T-cell (primary cell): Measurements from ENCODE around the gene CNOT4. TPM values are rescaled to one million over a fixed set of nuclear protein-coding genes. Genes with fewer than 3 reads are reported as not detected.
A peak's percentile ranks its signal among the peaks of the same experiment; 100 is the strongest.
"Not testable (repeated sequence)": the region's sequence is repeated elsewhere in the genome, so short reads cannot be mapped to it uniquely, and the experiment has no call there.

Source experiments
- ATAC-seq, 4 experiments: fragments of 200-7000 bp in 3 of 4; fragments of 150-1000 bp in 1 of 4; cut with Tn5 transposase; replicated peaks in 1 of 4; 1 replicate in 3 of 4; 2 replicates in 1 of 4; pipeline ENCODE4 v1.10.0; 2021; ENCODE audit warnings: moderate library complexity in 3 of 4, mild to moderate bottlenecking in 2 of 4, moderate number of reproducible peaks in 1 of 4
- CTCF ChIA-PET, 2 donors: fragments of 300-600 bp; sonication (Branson Sonifier 250); formaldehyde crosslinking; loops; one replicate each; lab custom pipeline; 2022; ENCODE audit warnings: antibody characterized with exemption in 2 of 2; lab: Charles Lee
- POLR2A ChIA-PET, 2 donors: fragments of 300-600 bp; sonication (Branson Sonifier 250); formaldehyde crosslinking; loops; one replicate each; lab custom pipeline; 2022; ENCODE audit warnings: antibody characterized with exemption in 2 of 2; lab: Charles Lee
- DNase-seq, 35 experiments: peaks; one replicate each; pipeline versions ENCODE4 v3.0.0 to v3.0.0-alpha.2; 2013 to 2023
- H3K27ac ChIP-seq: one replicate; pipeline ENCODE4 v1.5.1; 2013; ENCODE audit warnings: low read length
- H3K27me3 ChIP-seq, 2 experiments: replicated peaks in 1 of 2; 1 replicate in 1 of 2; 2 replicates in 1 of 2; pipeline versions ENCODE4 v1.6.1 to v1.7.0; 2013; ENCODE audit warnings: low read length in 1 of 2, mixed read lengths in 1 of 2; ENCODE audit not compliant: control insufficient read depth in 2 of 2, insufficient read depth in 2 of 2; ENCODE audit errors: extremely low read depth in 1 of 2
- H3K36me3 ChIP-seq, 2 donors: 1 replicate in 1 of 2; 2 replicates in 1 of 2; pipeline versions ENCODE4 v1.6.1 to v1.7.0; 2013; ENCODE audit warnings: low read length in 1 of 2; ENCODE audit not compliant: control insufficient read depth in 2 of 2, insufficient read depth in 1 of 2; ENCODE audit errors: extremely low read depth in 1 of 2
- H3K4me1 ChIP-seq, 2 experiments: 1 replicate in 1 of 2; 2 replicates in 1 of 2; pipeline versions ENCODE4 v1.6.1 to v1.7.0; 2013; ENCODE audit warnings: low read length in 2 of 2, mixed read lengths in 1 of 2; ENCODE audit not compliant: insufficient read depth in 2 of 2, control insufficient read depth in 1 of 2; ENCODE audit errors: extremely low read depth in 1 of 2
- H3K4me3 ChIP-seq, 2 donors: 1 replicate in 1 of 2; 2 replicates in 1 of 2; pipeline versions ENCODE4 v1.5.1 to v1.7.0; 2013; ENCODE audit warnings: mild to moderate bottlenecking in 2 of 2, low read length in 1 of 2, moderate library complexity in 1 of 2; ENCODE audit not compliant: control insufficient read depth in 1 of 2; ENCODE audit errors: extremely low read depth in 1 of 2
- H3K9me3 ChIP-seq: 2 replicates; pipeline ENCODE4 v1.7.0; 2013
- H3K27ac Mint-ChIP-seq, 2 donors: one replicate each; pipeline ENCODE4 v1.8.0; 2020 to 2021; ENCODE audit warnings: mild to moderate bottlenecking in 2 of 2, mixed read lengths in 2 of 2
- H3K27me3 Mint-ChIP-seq, 2 donors: one replicate each; pipeline ENCODE4 v1.8.0; 2021 to 2022; ENCODE audit warnings: mixed read lengths in 2 of 2
- H3K36me3 Mint-ChIP-seq: one replicate; pipeline ENCODE4 v1.8.0; 2021; ENCODE audit warnings: mixed read lengths
- H3K4me1 Mint-ChIP-seq, 3 donors: one replicate each; pipeline ENCODE4 v1.8.0; 2020 to 2022; ENCODE audit warnings: mixed read lengths in 3 of 3, mild to moderate bottlenecking in 1 of 3
- H3K4me3 Mint-ChIP-seq, 3 donors: one replicate each; pipeline ENCODE4 v1.8.0; 2020 to 2022; ENCODE audit warnings: mild to moderate bottlenecking in 3 of 3, mixed read lengths in 3 of 3, moderate library complexity in 3 of 3
- H3K9me3 Mint-ChIP-seq, 3 donors: one replicate each; pipeline ENCODE4 v1.8.0; 2020 to 2022; ENCODE audit warnings: mixed read lengths in 3 of 3
- WGBS: methylation state at CpG from one replicate; pipeline ENCODE4 v1.1.5; 2013; ENCODE audit warnings: missing lambda C conversion rate; ENCODE audit not compliant: insufficient coverage; 5-methylcytosine and 5-hydroxymethylcytosine counted together
- total RNA-seq, 35 experiments: library from RNA in 6 of 35; stranded (reverse) in 6 of 35; fragments of 120-200 nt in 1 of 35; gene quantifications; one replicate each; pipeline versions ENCODE4 v1.2.1 to v1.2.4 and lab custom pipeline; 2013 to 2026

CNOT4 gene
- total RNA-seq, 5 donors from 2014 or later (not counting 1 experiment from before 2014, with no cell fraction given): 29.4 to 36.8 (median 33.7) TPM

GRCh38 chr7:135510592-135511183, 786 bp upstream of the CNOT4 start:
- Histone ChIP-seq H3K4me3 (peak overlapping the region; percentile 75 to 80), H3K27ac (no peak overlapping the region), H3K9me3 (no peaks in the 10 kb centered on the region), H3K36me3 (no peaks in the 10 kb centered on the region), H3K4me1 (peaks cover 15 to 21% of the 10 kb centered on the region in 2 experiments), H3K27me3 (no peaks in the 10 kb centered on the region)
- no peaks in the 10 kb centered on the region for H3K36me3 Mint-ChIP-seq
- POLR2A ChIA-PET: interaction anchor here (0.6 kb wide), 2 partner anchors 62 to 374 kb away, joined by 3 to 4 read pairs; no protein-coding TSS in a partner anchor
- no peak for DNase-seq
- peaks cover 3 to 17% (median 12%) of the 10 kb centered on the region in 3 donors for H3K4me1 Mint-ChIP-seq
- 6% methylated on average over 10 of the region's 17 CpGs for WGBS
- H3K27ac Mint-ChIP-seq: no peak overlapping the region
- H3K9me3 Mint-ChIP-seq: no peaks in the 10 kb centered on the region
- no peaks in the 10 kb centered on the region for H3K27me3 Mint-ChIP-seq
- no peak for ATAC-seq
- no peak overlapping the region for H3K4me3 Mint-ChIP-seq
- CTCF ChIA-PET: interaction anchor here in 1 of 2 donors (0.6 to 0.9 kb wide), 3 partner anchors 41 to 58 kb away, joined by 3 read pairs; no protein-coding TSS in a partner anchor

GRCh38 chr7:135509589-135509838, 388 bp downstream of the CNOT4 start:
- no peaks in the 10 kb centered on the region for H3K9me3 Mint-ChIP-seq
- H3K4me1 ChIP-seq: peaks cover 15 to 21% of the 10 kb centered on the region in 2 experiments
- no peaks in the 10 kb centered on the region for H3K9me3 ChIP-seq
- CTCF ChIA-PET: interaction anchor here (0.7 to 1.3 kb wide), 3 partner anchors 40 to 95 kb away, joined by 3 to 4 read pairs (median 3); partner anchors contain the start of gene NUP205 (in 1 of the 2)
- WGBS: 0% methylated on average over 13 of the region's 14 CpGs
- peak overlapping the region; percentile 75 to 87 for H3K4me3 ChIP-seq
- DNase-seq (peak in 1 of 35 experiments; percentile 1), ATAC-seq (no peak)
- H3K27ac Mint-ChIP-seq: no peak overlapping the region
- POLR2A ChIA-PET: interaction anchor here in 1 of 2 donors (0.6 kb wide), 1 partner anchor 863 kb away, joined by 8 read pairs; no protein-coding TSS in a partner anchor
- H3K4me1 Mint-ChIP-seq: peaks cover 6 to 17% (median 16%) of the 10 kb centered on the region in 3 donors
- H3K4me3 Mint-ChIP-seq: no peak overlapping the region
- peak overlapping the region; percentile 89 for H3K27ac ChIP-seq
- no peaks in the 10 kb centered on the region for H3K27me3 ChIP-seq
- H3K36me3 ChIP-seq: peaks cover 0 to 2% of the 10 kb centered on the region in 2 donors
- no peaks in the 10 kb centered on the region for H3K36me3 Mint-ChIP-seq
- no peaks in the 10 kb centered on the region for H3K27me3 Mint-ChIP-seq

- DNase-seq: peak in 17 of 35 experiments; percentile 2 to 52 (median 11)
- no peaks in the 10 kb centered on the region for H3K9me3 ChIP-seq
- H3K4me3 ChIP-seq: peak overlapping the region; percentile 75 to 87
- ChIA-PET POLR2A (interaction anchor here (0.6 kb wide), 2 partner anchors 11 to 863 kb away, joined by 3 to 8 read pairs; no protein-coding TSS in a partner anchor), CTCF (interaction anchor here (0.7 to 1.3 kb wide), 4 partner anchors 29 to 94 kb away, joined by 3 to 4 read pairs (median 3); partner anchors contain the start of gene NUP205 (in 1 of the 2))
- Mint-ChIP-seq H3K36me3 (no peaks in the 10 kb centered on the region), H3K4me3 (no peak overlapping the region), H3K27me3 (no peaks in the 10 kb centered on the region), H3K27ac (no peak overlapping the region), H3K9me3 (no peaks in the 10 kb centered on the region), H3K4me1 (peaks cover 6 to 18% (median 17%) of the 10 kb centered on the region in 3 donors)
- peak overlapping the region; percentile 89 for H3K27ac ChIP-seq
- no peaks in the 10 kb centered on the region for H3K27me3 ChIP-seq
- 2% methylated on average over 11 of the region's 17 CpGs for WGBS
- peaks cover 15 to 21% of the 10 kb centered on the region in 2 experiments for H3K4me1 ChIP-seq
- ATAC-seq: no peak
- H3K36me3 ChIP-seq: peaks cover 0 to 2% of the 10 kb centered on the region in 2 donors
Observed at GRCh38 chr7:135508883-135509588, 866 bp downstream of the CNOT4 start.

DNA sequence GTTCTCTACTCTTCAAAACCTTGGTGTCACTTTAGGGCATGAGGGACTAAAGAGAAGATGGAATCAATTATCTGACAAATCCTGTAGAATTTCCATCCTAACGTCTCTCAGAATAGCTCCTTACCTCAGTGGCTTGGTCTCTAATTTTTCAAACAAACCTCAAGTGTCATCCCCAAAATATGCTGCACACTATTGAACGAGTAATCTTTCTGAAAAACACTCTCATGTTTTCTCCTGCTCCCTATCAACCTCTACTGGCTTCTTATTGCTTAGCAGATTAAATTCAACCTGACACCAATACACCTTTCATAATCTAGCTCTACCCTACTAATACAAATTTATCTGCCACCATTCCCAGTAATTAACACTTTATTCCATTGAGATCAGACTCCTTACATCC, 8.5 kb downstream of the CNOT4 start:
- H3K27me3 ChIP-seq: no peaks in the 10 kb centered on the region
- H3K9me3 ChIP-seq: no peaks in the 10 kb centered on the region
- Mint-ChIP-seq H3K27ac (no peak overlapping the region), H3K36me3 (peaks cover 6% of the 10 kb centered on the region), H3K4me1 (peaks cover 60 to 67% (median 63%) of the 10 kb centered on the region in 3 donors), H3K4me3 (peak overlapping the region in 1 of 3 donors; percentile 1), H3K27me3 (no peaks in the 10 kb centered on the region), H3K9me3 (no peaks in the 10 kb centered on the region)
- H3K36me3 ChIP-seq: peaks cover 0 to 2% of the 10 kb centered on the region in 2 donors
- ChIA-PET CTCF (interaction anchor here in 1 of 2 donors (1.6 kb wide), 1 partner anchor 220 kb away, joined by 3 read pairs; no protein-coding TSS in a partner anchor), POLR2A (no interaction called here)
- no peak overlapping the region for H3K4me3 ChIP-seq
- peaks cover 2 to 6% of the 10 kb centered on the region in 2 experiments for H3K4me1 ChIP-seq
- WGBS: 78% methylated on average over 2 of the region's 2 CpGs
- H3K27ac ChIP-seq: no peak overlapping the region
- no peak for ATAC-seq
- no peak for DNase-seq

- ChIA-PET CTCF (no interaction called here), POLR2A (no interaction called here)
- H3K4me3 Mint-ChIP-seq: peak overlapping the region in 1 of 3 donors; percentile 1
- H3K36me3 Mint-ChIP-seq: peaks cover 6% of the 10 kb centered on the region
- no peaks in the 10 kb centered on the region for H3K9me3 Mint-ChIP-seq
- Histone ChIP-seq H3K4me1 (peaks cover 2 to 7% of the 10 kb centered on the region in 2 experiments), H3K9me3 (no peaks in the 10 kb centered on the region), H3K4me3 (no peak overlapping the region), H3K27ac (no peak overlapping the region), H3K27me3 (no peaks in the 10 kb centered on the region), H3K36me3 (no peaks in the 10 kb centered on the region)
- no peaks in the 10 kb centered on the region for H3K27me3 Mint-ChIP-seq
- no CpG with 5 or more reads among the region's 3 CpGs for WGBS
- DNase-seq (no peak), ATAC-seq (no peak)
- H3K27ac Mint-ChIP-seq: no peak overlapping the region
- peaks cover 59 to 67% (median 66%) of the 10 kb centered on the region in 3 donors for H3K4me1 Mint-ChIP-seq
Observed at GRCh38 chr7:135499818-135500217, 10.1 kb downstream of the CNOT4 start.

- H3K27ac ChIP-seq, H3K36me3 ChIP-seq, H3K36me3 Mint-ChIP-seq, H3K27me3 Mint-ChIP-seq, H3K27ac Mint-ChIP-seq, H3K4me3 Mint-ChIP-seq, ATAC-seq, H3K4me3 ChIP-seq, H3K27me3 ChIP-seq, DNase-seq, POLR2A ChIA-PET, H3K9me3 ChIP-seq, H3K9me3 Mint-ChIP-seq: not testable (repeated sequence)
- peaks cover 49 to 61% (median 56%) of the 10 kb centered on the region in 3 donors for H3K4me1 Mint-ChIP-seq
- 91% methylated on average over 3 of the region's 6 CpGs for WGBS
- H3K4me1 ChIP-seq: peaks cover 2 to 12% of the 10 kb centered on the region in 2 experiments
- CTCF ChIA-PET: interaction anchor here in 1 of 2 donors (0.6 kb wide), 1 partner anchor 350 kb away, joined by 3 read pairs; the partner anchor contains the start of gene TMEM140
Observed at GRCh38 chr7:135497161-135497560, 12.7 kb downstream of the CNOT4 start.
